GM18505 (cell line): ENCODE data around the gene DLL1.

Source experiments
- ATAC-seq: cut with Tn5 transposase; IDR thresholded peaks from one replicate; pipeline ENCODE4 v1.9.1; 2021; ENCODE audit not compliant: unreplicated experiment
- POLR2A ChIP-seq: IDR thresholded peaks from 4 replicates; pipeline ENCODE4 v1.6.1; 2011; ENCODE audit warnings: borderline replicate concordance; ENCODE audit not compliant: insufficient read depth, insufficient read length; ENCODE audit errors: extremely low read depth

Gene DLL1

GRCh38 chr6:170301184-170301583, 10.3 kb upstream of the DLL1 start:
- no peak for ATAC-seq
- TF ChIP-seq POLR2A: no peak

- no peak for ATAC-seq
- TF ChIP-seq POLR2A: no peak
Measured at GRCh38 chr6:170298688-170299087, 7.8 kb upstream of the DLL1 start.

GRCh38 chr6:170297576-170298330, 6.9 kb upstream of the DLL1 start:
- no peak for TF ChIP-seq POLR2A
- no peak for ATAC-seq

GRCh38 chr6:170296746-170297575, 6.1 kb upstream of the DLL1 start:
- TF ChIP-seq POLR2A: no peak
- ATAC-seq: no peak

- no peak for ATAC-seq
- TF ChIP-seq POLR2A: no peak
Measured at GRCh38 chr6:170296423-170296745, 5.5 kb upstream of the DLL1 start.

- ATAC-seq: peak; percentile 59
- TF ChIP-seq POLR2A: no peak
Measured at GRCh38 chr6:170295510-170296422, 4.9 kb upstream of the DLL1 start.

GRCh38 chr6:170294813-170295509, 4.1 kb upstream of the DLL1 start:
- TF ChIP-seq POLR2A: no peak

GRCh38 chr6:170294298-170294730, 3.4 kb upstream of the DLL1 start:
- no peak for TF ChIP-seq POLR2A

More at GRCh38 chr6:170294813-170295509, 4.1 kb upstream of the DLL1 start:
- ATAC-seq: no peak

GRCh38 chr6:170293341-170294231, 2.7 kb upstream of the DLL1 start:
- no peak for TF ChIP-seq POLR2A
- ATAC-seq: no peak

More at GRCh38 chr6:170294298-170294730, 3.4 kb upstream of the DLL1 start:
- ATAC-seq: no peak

- ATAC-seq: no peak
- no peak for TF ChIP-seq POLR2A
Measured at GRCh38 chr6:170292407-170293158, 1.7 kb upstream of the DLL1 start.

- no peak for ATAC-seq
- no peak for TF ChIP-seq POLR2A
Measured at GRCh38 chr6:170292111-170292406, 1.2 kb upstream of the DLL1 start.
